A549 (cell line): ENCODE measurements around the gene HOXC10. TPM values are rescaled to one million over a fixed set of nuclear protein-coding genes. Genes with fewer than 3 reads are reported as not detected.

Experiments
- ATAC-seq, 2 experiments: fragments of 200-7000 bp in 1 of 2; fragments of >200 bp in 1 of 2; cut with Nextera tagmentation in 1 of 2; cut with Tn5 transposase in 1 of 2; 3 replicates each; pipeline versions ENCODE4 v1.8.0 to v1.9.1; 2018 to 2020; ENCODE audit warnings: mild to moderate bottlenecking in 1 of 2, moderate library complexity in 1 of 2
- CTCF ChIA-PET: fragments of 300-600 bp; sonication (Branson Sonifier 250); formaldehyde crosslinking; extraction: SDS; loops from one replicate; lab custom pipeline; 2021; ENCODE audit warnings: antibody characterized with exemption, inconsistent platforms; lab: Yijun Ruan, JAX
- POLR2A ChIA-PET: fragments of 350-600 bp; formaldehyde crosslinking; extraction: SDS; loops from one replicate; lab custom pipeline; 2021; ENCODE audit warnings: antibody characterized with exemption, inconsistent platforms; lab: Yijun Ruan, JAX
- DNase-seq, 2 experiments: peaks; one replicate each; pipeline versions ENCODE4 v3.0.0 to v3.0.0-alpha.2; 2011 to 2016; ENCODE audit warnings: low read depth in 1 of 2, low spot score in 1 of 2
- FAIRE-seq: peaks from 2 replicates; lab custom pipeline; 2011; peaks lifted over from hg19 to GRCh38; lab: Jason Lieb, UNC
- H3K27ac ChIP-seq, 2 experiments: fragments of >200 bp; sonication (Bioruptor Twin); formaldehyde crosslinking; 3 replicates each; pipeline ENCODE4 v1.5.1; 2016 to 2017
- H3K4me1 ChIP-seq: fragments of >200 bp; sonication (Bioruptor Twin); formaldehyde crosslinking; 3 replicates; pipeline ENCODE4 v1.6.1; 2016
- H3K4me2 ChIP-seq: fragments of >200 bp; sonication (Bioruptor Twin); formaldehyde crosslinking; 3 replicates; pipeline ENCODE4 v1.6.1; 2016
- H3K4me3 ChIP-seq: fragments of >200 bp; sonication (Bioruptor Twin); formaldehyde crosslinking; 3 replicates; pipeline ENCODE4 v1.5.1; 2016
- H3K9me3 ChIP-seq: fragments of >200 bp; sonication (Bioruptor Twin); formaldehyde crosslinking; 3 replicates; pipeline ENCODE4 v1.6.1; 2016
- CBX8 ChIP-seq: fragments of 200-600 bp; sonication (generic); IDR thresholded peaks from 2 replicates; pipeline ENCODE4 v1.6.1; 2016
- CEBPB ChIP-seq, 2 experiments: fragments of >200 bp in 1 of 2; sonication (Bioruptor Twin) in 1 of 2; formaldehyde crosslinking in 1 of 2; IDR thresholded peaks; 2 replicates each; pipeline ENCODE4 v1.6.1; 2012 to 2016
- CHD2 ChIP-seq: fragments of 150-350 bp; IDR thresholded peaks from 2 replicates; pipeline ENCODE4 v1.6.1; 2014; ENCODE audit warnings: low read length; ENCODE audit not compliant: partially characterized antibody
- ESRRA ChIP-seq: fragments of 150-350 bp; IDR thresholded peaks from 2 replicates; pipeline ENCODE4 v1.6.1; 2014; ENCODE audit warnings: mild to moderate bottlenecking, low read length, borderline replicate concordance
- HDAC2 ChIP-seq: fragments of 200-600 bp; sonication (generic); IDR thresholded peaks from 2 replicates; pipeline ENCODE4 v1.6.1; 2016
- HOXB13 ChIP-seq: fragments of 250-450 bp; sonication (Bioruptor Pico); IDR thresholded peaks from 2 replicates; pipeline ENCODE4 v1.5.0; 2020; ENCODE audit warnings: low read depth, mild to moderate bottlenecking, moderate library complexity
- HOXB5 ChIP-seq: fragments of 250-450 bp; sonication (Bioruptor Pico); IDR thresholded peaks from 2 replicates; pipeline ENCODE4 v1.5.0; 2020; ENCODE audit warnings: mild to moderate bottlenecking, moderate library complexity
- JUNB ChIP-seq: fragments of >200 bp; sonication (Bioruptor Twin); formaldehyde crosslinking; IDR thresholded peaks from 2 replicates; pipeline ENCODE4 v1.6.1; 2016
- KDM1A ChIP-seq: fragments of 200-600 bp; sonication (generic); IDR thresholded peaks from 2 replicates; pipeline ENCODE4 v1.6.1; 2016; ENCODE audit warnings: low read depth, mild to moderate bottlenecking
- KDM5A ChIP-seq: fragments of 200-600 bp; sonication (generic); IDR thresholded peaks from 2 replicates; pipeline ENCODE4 v1.6.1; 2016; ENCODE audit warnings: antibody characterized with exemption, mild to moderate bottlenecking
- MAZ ChIP-seq: fragments of 150-350 bp; IDR thresholded peaks from 2 replicates; pipeline ENCODE4 v1.6.1; 2014; ENCODE audit warnings: antibody characterized with exemption, low read depth, low read length, borderline replicate concordance
- NFE2L2 ChIP-seq: fragments of 150-350 bp; conservative IDR thresholded peaks from 2 replicates; pipeline ENCODE4 v1.6.1; 2014; ENCODE audit warnings: low read length
- RAD21 ChIP-seq, 2 experiments: fragments of >200 bp in 1 of 2; sonication (Bioruptor Twin) in 1 of 2; formaldehyde crosslinking in 1 of 2; IDR thresholded peaks in 1 of 2; conservative IDR thresholded peaks in 1 of 2; 2 replicates in 1 of 2; 3 replicates in 1 of 2; pipeline ENCODE4 v1.6.1; 2012 to 2018; ENCODE audit warnings: inconsistent platforms in 1 of 2
- RCOR1 ChIP-seq: fragments of 150-350 bp; IDR thresholded peaks from 2 replicates; pipeline ENCODE4 v1.6.1; 2014; ENCODE audit warnings: antibody characterized with exemption, low read length, low read depth
- ZFP36 ChIP-seq: fragments of 450-650 bp; IDR thresholded peaks from 2 replicates; pipeline ENCODE4 v1.6.1; 2014; ENCODE audit warnings: borderline replicate concordance; ENCODE audit not compliant: partially characterized antibody
- ZNF302 ChIP-seq: fragments of 250-450 bp; sonication (Bioruptor Pico); IDR thresholded peaks from 2 replicates; pipeline ENCODE4 v1.9.0; 2021; ENCODE audit warnings: inconsistent platforms, mild to moderate bottlenecking, moderate library complexity
- ZSCAN20 ChIP-seq: fragments of 250-450 bp; sonication (Bioruptor Pico); IDR thresholded peaks from 2 replicates; pipeline ENCODE4 v1.8.0; 2022; ENCODE audit warnings: mild to moderate bottlenecking, moderate library complexity
- WGBS: methylation state at CpG from one replicate; pipeline ENCODE4 v1.1.6; 2017; ENCODE audit errors: missing lambda C conversion rate; 5-methylcytosine and 5-hydroxymethylcytosine counted together
- polyA plus RNA-seq, 4 experiments: library from polyadenylated mRNA; depleted of rRNA in 3 of 4; stranded (reverse); fragments of >200 nt; fragmentation: RNase III in 1 of 4; extraction: RNeasy Plus Mini Kit Qiagen cat#74134 plus additional on column Dnase treatment in 1 of 4; gene quantifications; 2 replicates in 3 of 4; 3 replicates in 1 of 4; pipeline ENCODE4 v1.2.3, GENCODE V29; 2011 to 2017
- TF ChIP-seq, protein P1 (sequence below): fragments of 250-450 bp; sonication (Bioruptor Pico); IDR thresholded peaks from 2 replicates; pipeline ENCODE4 v1.5.0; 2021; ENCODE audit warnings: mild to moderate bottlenecking, moderate library complexity, borderline replicate concordance
- TF ChIP-seq, protein P2 (sequence below): fragments of 200-600 bp; sonication (generic); IDR thresholded peaks from 2 replicates; pipeline ENCODE4 v1.6.1; 2016; ENCODE audit warnings: antibody characterized with exemption, mild to moderate bottlenecking, moderate library complexity
- TF ChIP-seq, protein P3 (sequence below): fragments of 250-450 bp; sonication (Bioruptor Pico); IDR thresholded peaks from 2 replicates; pipeline ENCODE4 v1.5.0; 2020; ENCODE audit warnings: low read depth, mild to moderate bottlenecking, moderate library complexity
- TF ChIP-seq, protein P4 (sequence below): IDR thresholded peaks from 2 replicates; pipeline ENCODE4 v1.6.1; 2012

HOXC10 gene
- polyA plus RNA-seq, 2 of the 4 experiments (the other 2 are of a cell fraction), result 2.9 to 3.2 TPM

DNA sequence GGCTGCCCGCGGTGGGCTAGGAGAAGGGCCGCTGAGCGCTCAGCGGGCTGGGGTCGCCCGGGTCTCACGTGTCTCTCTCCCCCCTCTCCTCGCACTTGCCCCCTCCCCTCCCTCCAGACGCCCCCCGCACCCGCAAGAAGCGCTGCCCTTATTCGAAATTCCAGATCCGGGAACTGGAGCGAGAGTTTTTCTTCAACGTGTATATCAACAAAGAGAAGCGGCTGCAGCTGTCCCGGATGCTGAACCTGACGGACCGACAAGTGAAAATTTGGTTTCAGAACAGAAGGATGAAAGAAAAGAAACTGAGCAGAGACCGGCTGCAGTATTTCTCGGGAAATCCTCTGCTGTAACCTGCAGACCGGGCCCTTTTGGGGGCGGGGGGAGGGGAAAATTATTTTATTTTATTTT, 9.9 kb upstream of the HOXC10 start:
- Histone ChIP-seq H3K4me1 (peaks cover 27% of the 10 kb centered on the region), H3K4me3 (peak overlapping the region; percentile 57; the same call in 2 of the 3 replicates), H3K27ac (peak overlapping the region; percentile 83 to 95), H3K4me2 (peak overlapping the region; percentile 88), H3K9me3 (no peaks in the 10 kb centered on the region)
- WGBS, result 84% methylated on average over 25 of the region's 25 CpGs
- CTCF ChIA-PET, result interaction anchor here (1.6 to 2.3 kb wide), 4 partner anchors 10 to 233 kb away, joined by 5 to 12 read pairs (median 7); partner anchors contain the start of gene HOXC10
- POLR2A ChIA-PET, result no interaction called here
- ATAC-seq (no peak), FAIRE-seq (no peak), DNase-seq (no peak)
- TF ChIP-seq CEBPB (IDR thresholded peaks at IDR 0.05), result no peak
- TF ChIP-seq NFE2L2, result no peak
- no peak for TF ChIP-seq CBX8
- TF ChIP-seq, protein P1, sequence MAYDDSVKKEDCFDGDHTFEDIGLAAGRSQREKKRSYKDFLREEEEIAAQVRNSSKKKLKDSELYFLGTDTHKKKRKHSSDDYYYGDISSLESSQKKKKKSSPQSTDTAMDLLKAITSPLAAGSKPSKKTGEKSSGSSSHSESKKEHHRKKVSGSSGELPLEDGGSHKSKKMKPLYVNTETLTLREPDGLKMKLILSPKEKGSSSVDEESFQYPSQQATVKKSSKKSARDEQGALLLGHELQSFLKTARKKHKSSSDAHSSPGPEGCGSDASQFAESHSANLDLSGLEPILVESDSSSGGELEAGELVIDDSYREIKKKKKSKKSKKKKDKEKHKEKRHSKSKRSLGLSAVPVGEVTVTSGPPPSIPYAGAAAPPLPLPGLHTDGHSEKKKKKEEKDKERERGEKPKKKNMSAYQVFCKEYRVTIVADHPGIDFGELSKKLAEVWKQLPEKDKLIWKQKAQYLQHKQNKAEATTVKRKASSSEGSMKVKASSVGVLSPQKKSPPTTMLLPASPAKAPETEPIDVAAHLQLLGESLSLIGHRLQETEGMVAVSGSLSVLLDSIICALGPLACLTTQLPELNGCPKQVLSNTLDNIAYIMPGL, result no peak
- TF ChIP-seq, protein P2, sequence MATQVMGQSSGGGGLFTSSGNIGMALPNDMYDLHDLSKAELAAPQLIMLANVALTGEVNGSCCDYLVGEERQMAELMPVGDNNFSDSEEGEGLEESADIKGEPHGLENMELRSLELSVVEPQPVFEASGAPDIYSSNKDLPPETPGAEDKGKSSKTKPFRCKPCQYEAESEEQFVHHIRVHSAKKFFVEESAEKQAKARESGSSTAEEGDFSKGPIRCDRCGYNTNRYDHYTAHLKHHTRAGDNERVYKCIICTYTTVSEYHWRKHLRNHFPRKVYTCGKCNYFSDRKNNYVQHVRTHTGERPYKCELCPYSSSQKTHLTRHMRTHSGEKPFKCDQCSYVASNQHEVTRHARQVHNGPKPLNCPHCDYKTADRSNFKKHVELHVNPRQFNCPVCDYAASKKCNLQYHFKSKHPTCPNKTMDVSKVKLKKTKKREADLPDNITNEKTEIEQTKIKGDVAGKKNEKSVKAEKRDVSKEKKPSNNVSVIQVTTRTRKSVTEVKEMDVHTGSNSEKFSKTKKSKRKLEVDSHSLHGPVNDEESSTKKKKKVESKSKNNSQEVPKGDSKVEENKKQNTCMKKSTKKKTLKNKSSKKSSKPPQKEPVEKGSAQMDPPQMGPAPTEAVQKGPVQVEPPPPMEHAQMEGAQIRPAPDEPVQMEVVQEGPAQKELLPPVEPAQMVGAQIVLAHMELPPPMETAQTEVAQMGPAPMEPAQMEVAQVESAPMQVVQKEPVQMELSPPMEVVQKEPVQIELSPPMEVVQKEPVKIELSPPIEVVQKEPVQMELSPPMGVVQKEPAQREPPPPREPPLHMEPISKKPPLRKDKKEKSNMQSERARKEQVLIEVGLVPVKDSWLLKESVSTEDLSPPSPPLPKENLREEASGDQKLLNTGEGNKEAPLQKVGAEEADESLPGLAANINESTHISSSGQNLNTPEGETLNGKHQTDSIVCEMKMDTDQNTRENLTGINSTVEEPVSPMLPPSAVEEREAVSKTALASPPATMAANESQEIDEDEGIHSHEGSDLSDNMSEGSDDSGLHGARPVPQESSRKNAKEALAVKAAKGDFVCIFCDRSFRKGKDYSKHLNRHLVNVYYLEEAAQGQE, result no peak
- TF ChIP-seq HOXB13 (CRISPR knock-in tag), result no peak
- no peak for TF ChIP-seq RAD21 (conservative IDR thresholded peaks at IDR 0.05 in 1 of 2, IDR thresholded peaks at IDR 0.05 in 1 of 2)
- TF ChIP-seq CHD2, result no peak
- TF ChIP-seq ESRRA, result no peak

DNA sequence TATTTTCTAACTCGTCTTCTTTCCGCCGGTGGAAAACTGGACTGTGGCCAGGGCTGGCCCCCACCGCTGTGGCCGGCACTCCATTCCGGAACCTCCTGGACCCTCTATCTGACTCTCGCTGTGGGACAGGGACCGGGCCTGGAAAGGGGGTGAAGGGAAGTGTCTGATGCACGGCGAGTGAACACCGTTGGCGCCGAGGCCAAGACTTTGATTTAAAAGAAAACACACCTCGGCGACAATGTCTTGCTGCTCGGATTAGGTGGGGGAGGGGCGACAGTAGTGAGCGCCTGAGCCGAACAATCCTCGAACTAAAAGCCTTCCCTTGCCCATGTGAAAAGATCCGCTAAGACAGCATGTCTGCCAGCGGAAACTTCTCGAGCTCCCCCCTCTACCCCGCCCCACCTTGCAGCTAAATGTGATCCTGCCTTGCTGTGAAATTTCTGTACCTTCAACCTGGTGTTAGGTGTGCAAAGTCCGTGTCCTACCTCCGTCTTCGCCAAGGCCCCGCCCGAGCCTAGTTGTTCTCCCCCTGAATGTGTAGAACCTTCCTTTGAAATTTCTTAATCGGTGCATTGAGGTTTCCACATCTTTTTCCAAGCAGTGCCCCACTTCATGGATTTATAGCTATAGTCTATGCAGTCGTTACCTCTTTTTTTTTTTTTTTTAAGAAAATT, 9.3 kb upstream of the HOXC10 start:
- no peak overlapping the region for H3K4me3 ChIP-seq
- DNase-seq (no peak), ATAC-seq (no peak), FAIRE-seq (no peak)
- ChIA-PET POLR2A (no interaction called here), CTCF (interaction anchor here (1.5 to 2.3 kb wide), 5 partner anchors 9 to 232 kb away, joined by 3 to 12 read pairs (median 6); partner anchors contain the start of gene HOXC10)
- H3K9me3 ChIP-seq, result no peaks in the 10 kb centered on the region
- H3K4me1 ChIP-seq, result peaks cover 27% of the 10 kb centered on the region
- 91% methylated on average over 31 of the region's 31 CpGs for WGBS
- H3K4me2 ChIP-seq, result no peak overlapping the region; the same call in 2 of the 3 replicates
- no peak overlapping the region for H3K27ac ChIP-seq
- no peak for TF ChIP-seq RCOR1
- TF ChIP-seq, protein P3, sequence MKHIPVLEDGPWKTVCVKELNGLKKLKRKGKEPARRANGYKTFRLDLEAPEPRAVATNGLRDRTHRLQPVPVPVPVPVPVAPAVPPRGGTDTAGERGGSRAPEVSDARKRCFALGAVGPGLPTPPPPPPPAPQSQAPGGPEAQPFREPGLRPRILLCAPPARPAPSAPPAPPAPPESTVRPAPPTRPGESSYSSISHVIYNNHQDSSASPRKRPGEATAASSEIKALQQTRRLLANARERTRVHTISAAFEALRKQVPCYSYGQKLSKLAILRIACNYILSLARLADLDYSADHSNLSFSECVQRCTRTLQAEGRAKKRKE, result no peak
- TF ChIP-seq HOXB5, result no peak
- TF ChIP-seq ZNF302 (CRISPR knock-in tag), result no peak
- no peak for TF ChIP-seq NFE2L2
- TF ChIP-seq, protein P1, result no peak
- TF ChIP-seq ZFP36, result no peak
- TF ChIP-seq KDM1A, result no peak
- TF ChIP-seq, protein P4, sequence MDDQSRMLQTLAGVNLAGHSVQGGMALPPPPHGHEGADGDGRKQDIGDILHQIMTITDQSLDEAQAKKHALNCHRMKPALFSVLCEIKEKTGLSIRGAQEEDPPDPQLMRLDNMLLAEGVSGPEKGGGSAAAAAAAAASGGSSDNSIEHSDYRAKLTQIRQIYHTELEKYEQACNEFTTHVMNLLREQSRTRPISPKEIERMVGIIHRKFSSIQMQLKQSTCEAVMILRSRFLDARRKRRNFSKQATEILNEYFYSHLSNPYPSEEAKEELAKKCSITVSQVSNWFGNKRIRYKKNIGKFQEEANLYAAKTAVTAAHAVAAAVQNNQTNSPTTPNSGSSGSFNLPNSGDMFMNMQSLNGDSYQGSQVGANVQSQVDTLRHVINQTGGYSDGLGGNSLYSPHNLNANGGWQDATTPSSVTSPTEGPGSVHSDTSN, result no peak
- no peak for TF ChIP-seq HDAC2
- TF ChIP-seq CEBPB (IDR thresholded peaks at IDR 0.05), result no peak
- no peak for TF ChIP-seq ESRRA
- no peak for TF ChIP-seq ZSCAN20 (CRISPR knock-in tag)
- no peak for TF ChIP-seq JUNB
- TF ChIP-seq, protein P2, result no peak
- TF ChIP-seq KDM5A, result no peak
- TF ChIP-seq MAZ, result no peak
